ENCODE measurements around the gene SERPINB2.

SERPINB2 gene

GRCh38 chr18:63848159-63848558 lies 39.3 kb upstream of the SERPINB2 start:
- Histone ChIP-seq H3F3A (ENCODE audit: insufficient read depth, low read length) (no peaks in the 10 kb centered on the region), H3K4me3 (ENCODE audit: low read depth, low read length, poor library complexity, severe bottlenecking) (no peak overlapping the region), H3K27ac (ENCODE audit: low read depth, low read length, poor library complexity, severe bottlenecking) (no peak overlapping the region), H2AFZ (ENCODE audit: low read length) (no peak overlapping the region), H3K9me3 (ENCODE audit: low read length) (no peaks in the 10 kb centered on the region), H3K79me2 (ENCODE audit: insufficient read depth, low read length) (no peaks in the 10 kb centered on the region), H3K9me2 (ENCODE audit: low read depth, low read length) (no peaks in the 10 kb centered on the region), H3K9ac (ENCODE audit: low read length) (no peak overlapping the region), H3K4me2 (ENCODE audit: low read length) (no peak overlapping the region), H3K4me1 (ENCODE audit: insufficient read depth, low read length, severe bottlenecking) (no peaks in the 10 kb centered on the region), H3K27me3 (ENCODE audit: insufficient read depth, low read length) (no peaks in the 10 kb centered on the region), H4K20me1 (ENCODE audit: insufficient read depth, low read length) (no peaks in the 10 kb centered on the region), H3K36me3 (ENCODE audit: insufficient read depth, low read length) (no peaks in the 10 kb centered on the region)
- TF ChIP-seq, protein P1, sequence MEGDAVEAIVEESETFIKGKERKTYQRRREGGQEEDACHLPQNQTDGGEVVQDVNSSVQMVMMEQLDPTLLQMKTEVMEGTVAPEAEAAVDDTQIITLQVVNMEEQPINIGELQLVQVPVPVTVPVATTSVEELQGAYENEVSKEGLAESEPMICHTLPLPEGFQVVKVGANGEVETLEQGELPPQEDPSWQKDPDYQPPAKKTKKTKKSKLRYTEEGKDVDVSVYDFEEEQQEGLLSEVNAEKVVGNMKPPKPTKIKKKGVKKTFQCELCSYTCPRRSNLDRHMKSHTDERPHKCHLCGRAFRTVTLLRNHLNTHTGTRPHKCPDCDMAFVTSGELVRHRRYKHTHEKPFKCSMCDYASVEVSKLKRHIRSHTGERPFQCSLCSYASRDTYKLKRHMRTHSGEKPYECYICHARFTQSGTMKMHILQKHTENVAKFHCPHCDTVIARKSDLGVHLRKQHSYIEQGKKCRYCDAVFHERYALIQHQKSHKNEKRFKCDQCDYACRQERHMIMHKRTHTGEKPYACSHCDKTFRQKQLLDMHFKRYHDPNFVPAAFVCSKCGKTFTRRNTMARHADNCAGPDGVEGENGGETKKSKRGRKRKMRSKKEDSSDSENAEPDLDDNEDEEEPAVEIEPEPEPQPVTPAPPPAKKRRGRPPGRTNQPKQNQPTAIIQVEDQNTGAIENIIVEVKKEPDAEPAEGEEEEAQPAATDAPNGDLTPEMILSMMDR (IDR thresholded peaks at IDR 0.05; ENCODE audit: low read length): peak; percentile 56
- TF ChIP-seq EZH2 (IDR thresholded peaks at IDR 0.05; ENCODE audit: borderline replicate concordance, low read length): no peak

DNA sequence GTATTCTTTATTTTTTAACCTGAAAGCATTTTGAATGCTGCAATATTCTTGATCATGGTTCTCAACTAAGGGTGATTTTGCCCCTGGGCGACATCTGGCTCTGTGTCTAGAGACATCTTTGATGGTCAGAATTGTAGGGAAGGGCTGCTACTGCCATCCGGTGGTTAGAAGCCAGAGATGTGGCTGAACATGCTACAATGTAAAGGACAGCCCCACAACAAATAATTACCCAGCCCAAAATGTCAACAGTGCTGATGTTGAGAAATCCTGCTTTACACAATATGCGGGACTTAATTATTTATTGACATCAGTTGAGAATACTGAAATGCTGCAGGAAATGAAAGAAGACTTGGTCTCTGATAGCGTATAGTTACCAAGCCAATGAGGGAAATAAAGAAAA lies 37.5 kb upstream of the SERPINB2 start:
- H3K9me2 ChIP-seq (ENCODE audit: low read depth, low read length): no peaks in the 10 kb centered on the region
- H3K27me3 ChIP-seq (ENCODE audit: insufficient read depth, low read length): no peaks in the 10 kb centered on the region
- H3K4me3 ChIP-seq (ENCODE audit: low read depth, low read length, poor library complexity, severe bottlenecking): no peak overlapping the region
- H3K36me3 ChIP-seq (ENCODE audit: insufficient read depth, low read length): no peaks in the 10 kb centered on the region
- H3F3A ChIP-seq (ENCODE audit: insufficient read depth, low read length): no peaks in the 10 kb centered on the region
- no peak overlapping the region for H3K4me2 ChIP-seq (ENCODE audit: low read length)
- no peak for TF ChIP-seq EZH2 (IDR thresholded peaks at IDR 0.05; ENCODE audit: borderline replicate concordance, low read length)
- TF ChIP-seq, protein P1 (IDR thresholded peaks at IDR 0.05; ENCODE audit: low read length): peak; percentile 40
- no peak overlapping the region for H2AFZ ChIP-seq (ENCODE audit: low read length)
- no peaks in the 10 kb centered on the region for H3K79me2 ChIP-seq (ENCODE audit: insufficient read depth, low read length)
- H3K27ac ChIP-seq (ENCODE audit: low read depth, low read length, poor library complexity, severe bottlenecking): no peak overlapping the region
- H3K4me1 ChIP-seq (ENCODE audit: insufficient read depth, low read length, severe bottlenecking): no peaks in the 10 kb centered on the region
- no peaks in the 10 kb centered on the region for H4K20me1 ChIP-seq (ENCODE audit: insufficient read depth, low read length)
- no peak overlapping the region for H3K9ac ChIP-seq (ENCODE audit: low read length)
- H3K9me3 ChIP-seq (ENCODE audit: low read length): no peaks in the 10 kb centered on the region

DNA sequence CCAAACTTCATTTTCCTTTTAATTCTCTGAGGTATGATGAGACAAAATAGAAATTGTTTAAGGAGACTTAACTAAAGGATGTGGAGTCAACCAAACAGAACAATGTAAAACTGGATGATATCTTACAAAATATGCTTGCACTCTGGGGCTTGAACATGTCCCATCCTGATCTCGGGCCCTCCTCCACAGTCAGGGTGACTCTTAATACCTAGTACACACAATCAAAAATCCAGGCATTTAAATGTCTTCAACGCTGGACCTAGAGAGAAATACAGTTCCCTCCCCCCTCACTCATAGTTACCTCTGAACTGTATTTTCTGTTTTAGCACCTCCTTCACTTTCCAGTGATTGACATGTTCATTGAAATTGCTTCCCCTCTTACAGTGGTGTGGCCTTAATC lies 36.9 kb upstream of the SERPINB2 start:
- Histone ChIP-seq H3K27ac (ENCODE audit: low read depth, low read length, poor library complexity, severe bottlenecking) (no peak overlapping the region), H3K4me1 (ENCODE audit: insufficient read depth, low read length, severe bottlenecking) (no peaks in the 10 kb centered on the region), H3K27me3 (ENCODE audit: insufficient read depth, low read length) (no peaks in the 10 kb centered on the region), H3F3A (ENCODE audit: insufficient read depth, low read length) (no peaks in the 10 kb centered on the region), H3K4me3 (ENCODE audit: low read depth, low read length, poor library complexity, severe bottlenecking) (no peak overlapping the region), H2AFZ (ENCODE audit: low read length) (no peak overlapping the region), H4K20me1 (ENCODE audit: insufficient read depth, low read length) (no peaks in the 10 kb centered on the region), H3K9me3 (ENCODE audit: low read length) (no peaks in the 10 kb centered on the region), H3K9ac (ENCODE audit: low read length) (no peak overlapping the region), H3K4me2 (ENCODE audit: low read length) (no peak overlapping the region), H3K79me2 (ENCODE audit: insufficient read depth, low read length) (no peaks in the 10 kb centered on the region), H3K9me2 (ENCODE audit: low read depth, low read length) (no peaks in the 10 kb centered on the region), H3K36me3 (ENCODE audit: insufficient read depth, low read length) (no peaks in the 10 kb centered on the region)
- TF ChIP-seq, protein P1 (IDR thresholded peaks at IDR 0.05; ENCODE audit: low read length): no peak
- no peak for TF ChIP-seq EZH2 (IDR thresholded peaks at IDR 0.05; ENCODE audit: borderline replicate concordance, low read length)
